CMK (cell line): ENCODE data around the gene NANOS3.

Experiments
- DNase-seq: peaks from one replicate; pipeline ENCODE4 v3.0.0-alpha.2; 2010; ENCODE audit warnings: low read depth

Gene NANOS3

GRCh38 chr19:13864667-13865570 is 12.0 kb upstream of the NANOS3 start:
- no peak for DNase-seq

- no peak for DNase-seq
Measured at GRCh38 chr19:13865571-13866462, 11.1 kb upstream of the NANOS3 start.

- DNase-seq, result no peak
Measured at GRCh38 chr19:13866463-13867046, 10.4 kb upstream of the NANOS3 start.

GRCh38 chr19:13868663-13869062 is 8.3 kb upstream of the NANOS3 start:
- no peak for DNase-seq

GRCh38 chr19:13869281-13869680 is 7.7 kb upstream of the NANOS3 start:
- DNase-seq, result no peak

- DNase-seq, result no peak
Measured at GRCh38 chr19:13870873-13871272, 6.1 kb upstream of the NANOS3 start.

- no peak for DNase-seq
Measured at GRCh38 chr19:13872339-13872694, 4.6 kb upstream of the NANOS3 start.

GRCh38 chr19:13872695-13873389 is 4.1 kb upstream of the NANOS3 start:
- no peak for DNase-seq

- DNase-seq, result no peak
Measured at GRCh38 chr19:13873834-13874515, 3.0 kb upstream of the NANOS3 start.

- no peak for DNase-seq
Measured at GRCh38 chr19:13875824-13876223, 1.1 kb upstream of the NANOS3 start.

- no peak for DNase-seq
Measured at GRCh38 chr19:13877303-13877702, 369 bp downstream of the NANOS3 start.

GRCh38 chr19:13880059-13881043 is 3.4 kb downstream of the NANOS3 start:
- peak; percentile 88 for DNase-seq

GRCh38 chr19:13881251-13881691 is 4.3 kb downstream of the NANOS3 start:
- no peak for DNase-seq

- DNase-seq, result no peak
Measured at GRCh38 chr19:13881692-13882418, 4.9 kb downstream of the NANOS3 start.

GRCh38 chr19:13882419-13882795 is 5.5 kb downstream of the NANOS3 start:
- no peak for DNase-seq

- no peak for DNase-seq
Measured at GRCh38 chr19:13882836-13883235, 5.9 kb downstream of the NANOS3 start.

- no peak for DNase-seq
Measured at GRCh38 chr19:13883516-13884064, 6.7 kb downstream of the NANOS3 start.

GRCh38 chr19:13884726-13885591 is 8.0 kb downstream of the NANOS3 start:
- DNase-seq, result no peak
